ENCODE results near the gene EBF3. TPM values are rescaled to one million over a fixed set of nuclear protein-coding genes. Genes with fewer than 3 reads are reported as not detected.

The EBF3 gene
- total RNA-seq, 4 donors from 2014 or later, result 1.4 to 4.2 (median 2.4) TPM

GRCh38 chr10:129937351-129937751 lies 26.7 kb downstream of the EBF3 start:
- no peak for TF ChIP-seq CTCF (IDR thresholded peaks at IDR 0.05)
- TF ChIP-seq POLR2A (IDR thresholded peaks at IDR 0.05), result no peak
- TF ChIP-seq EP300 (IDR thresholded peaks at IDR 0.05), result no peak
- TF ChIP-seq POLR2AphosphoS5 (IDR thresholded peaks at IDR 0.05), result no peak
- peak in 1 of 2 donors; percentile 45 for DNase-seq (ENCODE audit: low spot score in 2 of 2)
- H3K36me3 ChIP-seq, result no peaks in the 10 kb centered on the region
- no peak overlapping the region for H3K4me3 ChIP-seq
- no peak overlapping the region for H3K27ac ChIP-seq
- WGBS, result 94% methylated on average over 6 of the region's 10 CpGs
- no peaks in the 10 kb centered on the region for H3K9me3 ChIP-seq
- H3K4me1 ChIP-seq, result no peaks in the 10 kb centered on the region
- H3K27me3 ChIP-seq, result no peaks in the 10 kb centered on the region

GRCh38 chr10:129936923-129937300 lies 27.2 kb downstream of the EBF3 start:
- H3K4me3 ChIP-seq, result no peak overlapping the region
- H3K4me1 ChIP-seq, result no peaks in the 10 kb centered on the region
- no peaks in the 10 kb centered on the region for H3K9me3 ChIP-seq
- TF ChIP-seq POLR2A (IDR thresholded peaks at IDR 0.05) (no peak), CTCF (IDR thresholded peaks at IDR 0.05) (no peak), POLR2AphosphoS5 (IDR thresholded peaks at IDR 0.05) (no peak)
- peak in 1 of 2 donors; percentile 65 for DNase-seq (ENCODE audit: low spot score in 2 of 2)
- H3K36me3 ChIP-seq, result no peaks in the 10 kb centered on the region
- no peaks in the 10 kb centered on the region for H3K27me3 ChIP-seq
- WGBS, result 82% methylated on average over 8 of the region's 16 CpGs
- no peak overlapping the region for H3K27ac ChIP-seq

GRCh38 chr10:129936266-129936922 lies 27.7 kb downstream of the EBF3 start:
- WGBS, result 100% methylated on average over 2 of the region's 5 CpGs
- H3K4me3 ChIP-seq, result no peak overlapping the region
- no peaks in the 10 kb centered on the region for H3K4me1 ChIP-seq
- no peak overlapping the region for H3K27ac ChIP-seq
- no peaks in the 10 kb centered on the region for H3K27me3 ChIP-seq
- DNase-seq (ENCODE audit: low spot score in 2 of 2), result peak in 1 of 2 donors; percentile 72
- TF ChIP-seq POLR2A (IDR thresholded peaks at IDR 0.05) (no peak), CTCF (IDR thresholded peaks at IDR 0.05) (no peak), EP300 (IDR thresholded peaks at IDR 0.05) (no peak), POLR2AphosphoS5 (IDR thresholded peaks at IDR 0.05) (no peak)
- H3K36me3 ChIP-seq, result no peaks in the 10 kb centered on the region
- H3K9me3 ChIP-seq, result no peaks in the 10 kb centered on the region

GRCh38 chr10:129935867-129936152 lies 28.3 kb downstream of the EBF3 start:
- H3K4me3 ChIP-seq, result no peak overlapping the region
- no peaks in the 10 kb centered on the region for H3K4me1 ChIP-seq
- DNase-seq (ENCODE audit: low spot score in 2 of 2), result peak in 1 of 2 donors; percentile 67
- no peaks in the 10 kb centered on the region for H3K9me3 ChIP-seq
- 95% methylated on average over 7 of the region's 7 CpGs for WGBS
- TF ChIP-seq EP300 (IDR thresholded peaks at IDR 0.05) (no peak), POLR2A (IDR thresholded peaks at IDR 0.05) (no peak), CTCF (IDR thresholded peaks at IDR 0.05) (no peak), POLR2AphosphoS5 (IDR thresholded peaks at IDR 0.05) (no peak)
- no peaks in the 10 kb centered on the region for H3K27me3 ChIP-seq
- H3K27ac ChIP-seq, result no peak overlapping the region
- no peaks in the 10 kb centered on the region for H3K36me3 ChIP-seq

GRCh38 chr10:129935102-129935866 lies 28.8 kb downstream of the EBF3 start:
- no peaks in the 10 kb centered on the region for H3K9me3 ChIP-seq
- peak in 1 of 2 donors; percentile 48 for DNase-seq (ENCODE audit: low spot score in 2 of 2)
- no peak for TF ChIP-seq POLR2AphosphoS5 (IDR thresholded peaks at IDR 0.05)
- no peak for TF ChIP-seq CTCF (IDR thresholded peaks at IDR 0.05)
- TF ChIP-seq POLR2A (IDR thresholded peaks at IDR 0.05), result no peak
- TF ChIP-seq EP300 (IDR thresholded peaks at IDR 0.05), result no peak
- no peaks in the 10 kb centered on the region for H3K36me3 ChIP-seq
- no peak overlapping the region for H3K4me3 ChIP-seq
- 97% methylated on average over 10 of the region's 16 CpGs for WGBS
- H3K4me1 ChIP-seq, result no peaks in the 10 kb centered on the region
- no peak overlapping the region for H3K27ac ChIP-seq
- H3K27me3 ChIP-seq, result no peaks in the 10 kb centered on the region

Measured in suprapubic skin (tissue), 4 donors.